Choroid plexus epithelial cell (primary cell): ENCODE measurements around the gene ARSA.

Experiments used
- DNase-seq: peaks from one replicate; pipeline ENCODE4 v3.0.0-alpha.2; 2010; ENCODE audit warnings: low read depth
- H3K4me3 ChIP-seq: 2 replicates; pipeline ENCODE4 v1.5.1; 2011; ENCODE audit warnings: low read depth, mild to moderate bottlenecking, control low read depth, low read length, moderate library complexity
- CTCF ChIP-seq: conservative IDR thresholded peaks from 2 replicates; pipeline ENCODE4 v1.5.1; 2011; ENCODE audit warnings: low read depth, mild to moderate bottlenecking, control low read depth, inconsistent platforms, low read length, moderate library complexity

The ARSA gene

GRCh38 chr22:50673231-50674129, 45.5 kb upstream of the ARSA start:
- no peak for DNase-seq

GRCh38 chr22:50672471-50673230, 44.7 kb upstream of the ARSA start, which contains the start of gene SHANK3:
Gene SHANK3, plus strand, starts transcription at chr22:50672823.
- no peak within 1 kb of the TSS for H3K4me3 ChIP-seq
- TF ChIP-seq CTCF, result no peak

More at GRCh38 chr22:50673231-50674129, 45.5 kb upstream of the ARSA start:
- no peak overlapping the region for H3K4me3 ChIP-seq
- TF ChIP-seq CTCF, result no peak

GRCh38 chr22:50672041-50672440, 44.1 kb upstream of the ARSA start:
- H3K4me3 ChIP-seq, result no peak overlapping the region
- no peak for DNase-seq
- TF ChIP-seq CTCF, result no peak

More at GRCh38 chr22:50672471-50673230, 44.7 kb upstream of the ARSA start, which contains the start of gene SHANK3:
- no peak for DNase-seq

GRCh38 chr22:50671641-50672040, 43.7 kb upstream of the ARSA start:
- no peak overlapping the region for H3K4me3 ChIP-seq
- DNase-seq, result no peak
- TF ChIP-seq CTCF, result no peak

- TF ChIP-seq CTCF, result no peak
- no peak overlapping the region for H3K4me3 ChIP-seq
- DNase-seq, result no peak
Measured at GRCh38 chr22:50670914-50671538, 43.1 kb upstream of the ARSA start.

- TF ChIP-seq CTCF, result no peak
- peak; percentile 9 for DNase-seq
- H3K4me3 ChIP-seq, result no peak overlapping the region
Measured at GRCh38 chr22:50670513-50670912, 42.6 kb upstream of the ARSA start.
